Measurements from ENCODE around the gene CHCHD2. TPM values are rescaled to one million over a fixed set of nuclear protein-coding genes. Genes with fewer than 3 reads are reported as not detected.

Gene CHCHD2
- total RNA-seq, 2 donors from 2014 or later = 658 to 742 TPM

- Mint-ChIP-seq H3K27ac (peak overlapping the region; percentile 86 to 94), H3K36me3 (peaks cover 28 to 45% of the 10 kb centered on the region in 2 donors), H3K9me3 (no peaks in the 10 kb centered on the region)
- DNase-seq (ENCODE audit: low spot score in 2 of 2) = no peak
- peak in 1 of 2 donors; percentile 22 for ATAC-seq
Observed at GRCh38 chr7:56062382-56062781, 43.9 kb downstream of the CHCHD2 start.

- ATAC-seq (no peak), DNase-seq (ENCODE audit: low spot score in 2 of 2) (no peak)
- H3K27ac Mint-ChIP-seq = peak overlapping the region in 1 of 2 donors; percentile 89
- H3K9me3 Mint-ChIP-seq = no peaks in the 10 kb centered on the region
- H3K36me3 Mint-ChIP-seq = peaks cover 22 to 44% of the 10 kb centered on the region in 2 donors
Observed at GRCh38 chr7:56053993-56054392, 52.3 kb downstream of the CHCHD2 start.

- peak overlapping the region; percentile 89 to 91 for H3K27ac Mint-ChIP-seq
- no peak for ATAC-seq
- no peaks in the 10 kb centered on the region for H3K9me3 Mint-ChIP-seq
- no peak for DNase-seq (ENCODE audit: low spot score in 2 of 2)
- H3K36me3 Mint-ChIP-seq = peaks cover 22 to 42% of the 10 kb centered on the region in 2 donors
Observed at GRCh38 chr7:56053379-56053778, 52.9 kb downstream of the CHCHD2 start.

Other genes starting within 250 kb of the CHCHD2 start
- gene SEPTIN14, start 243.7 kb downstream of the CHCHD2 start, total RNA-seq = not detected
- 1 to 10 TPM; 2.9 to 4.3 TPM for gene ZNF713, start 219.0 kb downstream of the CHCHD2 start, total RNA-seq
- 10 to 100 TPM; 18.8 to 25.1 TPM for gene MRPS17, start 154.6 kb downstream of the CHCHD2 start, total RNA-seq
- gene NIPSNAP2, start 141.9 kb downstream of the CHCHD2 start, total RNA-seq = 10 to 100 TPM; 51.2 to 56.6 TPM
- 10 to 100 TPM in 1 of 2 donors, 1 to 10 TPM in 1; 7.7 to 21.1 TPM for gene PSPH, start 55.0 kb downstream of the CHCHD2 start, total RNA-seq
- gene CCT6A, start 54.7 kb downstream of the CHCHD2 start, total RNA-seq = 100 to 1,000 TPM; 173 to 236 TPM
- gene SUMF2, start 42.2 kb downstream of the CHCHD2 start, total RNA-seq = 100 to 1,000 TPM; 106 to 107 TPM
- gene PHKG1, start 13.5 kb downstream of the CHCHD2 start, total RNA-seq = 1 to 10 TPM; 4.1 to 9.4 TPM
- gene NUPR2, start 9.9 kb upstream of the CHCHD2 start, total RNA-seq = under 1 TPM in 1 of 2 donors, not detected in 1; 0.60 TPM

Data from activated naive CD4-positive, alpha-beta T cell treated with anti-CD3 and anti-CD28 coated beads, Interleukin-2, amount 50 U/mL, for 72 hours (primary cell).